Urinary bladder (tissue), 4 donors: ENCODE data around the gene NDUFV1. TPM values are rescaled to one million over a fixed set of nuclear protein-coding genes. Genes with fewer than 3 reads are reported as not detected.
"Not testable (repeated sequence)": the region's sequence is repeated elsewhere in the genome, so short reads cannot be mapped to it uniquely, and the experiment has no call there.

Source experiments
- DNase-seq: peaks from one replicate; pipeline ENCODE4 v3.0.0-alpha.2; 2015; ENCODE audit errors: extremely low spot score
- H3K27ac ChIP-seq: one replicate; pipeline ENCODE4 v1.5.1; 2013; ENCODE audit warnings: low read depth, mild to moderate bottlenecking, moderate library complexity
- H3K36me3 ChIP-seq: one replicate; pipeline ENCODE4 v1.6.1; 2013; ENCODE audit warnings: mild to moderate bottlenecking, moderate library complexity; ENCODE audit not compliant: insufficient read depth
- H3K4me1 ChIP-seq: one replicate; pipeline ENCODE4 v1.6.1; 2013; ENCODE audit warnings: mild to moderate bottlenecking, moderate library complexity; ENCODE audit not compliant: insufficient read depth
- H3K4me3 ChIP-seq: one replicate; pipeline ENCODE4 v1.5.1; 2013; ENCODE audit warnings: low read depth, low read length
- WGBS: extraction: QIAGEN DNeasy Blood & Tissue Kit; methylation state at CpG from one replicate; pipeline ENCODE4 v1.1.7; 2013; 5-methylcytosine and 5-hydroxymethylcytosine counted together
- polyA plus RNA-seq: library from polyadenylated mRNA; stranded (reverse); fragments of 200-250 nt; gene quantifications from one replicate; pipeline ENCODE4 v1.2.3, GENCODE V29; 2013
- total RNA-seq: library from RNA; depleted of rRNA; stranded (reverse); fragments of >200 nt; gene quantifications from one replicate; pipeline ENCODE4 v1.2.3, GENCODE V29; 2014
- donor health status: healthy with polysubstance abuse.
- donor health status: healthy.

Gene NDUFV1
- total and polyA plus RNA-seq, 2 donors = 103 to 161 TPM

- H3K36me3 ChIP-seq = no peaks in the 10 kb centered on the region
- H3K27ac ChIP-seq = peak overlapping the region; percentile 83
- H3K4me1 ChIP-seq = no peaks in the 10 kb centered on the region
- DNase-seq = no peak
- H3K4me3 ChIP-seq = peak overlapping the region; percentile 49
- WGBS = 56% methylated on average over 16 of the region's 16 CpGs
Measured at GRCh38 chr11:67630943-67631331, 24.2 kb downstream of the NDUFV1 start.

DNA sequence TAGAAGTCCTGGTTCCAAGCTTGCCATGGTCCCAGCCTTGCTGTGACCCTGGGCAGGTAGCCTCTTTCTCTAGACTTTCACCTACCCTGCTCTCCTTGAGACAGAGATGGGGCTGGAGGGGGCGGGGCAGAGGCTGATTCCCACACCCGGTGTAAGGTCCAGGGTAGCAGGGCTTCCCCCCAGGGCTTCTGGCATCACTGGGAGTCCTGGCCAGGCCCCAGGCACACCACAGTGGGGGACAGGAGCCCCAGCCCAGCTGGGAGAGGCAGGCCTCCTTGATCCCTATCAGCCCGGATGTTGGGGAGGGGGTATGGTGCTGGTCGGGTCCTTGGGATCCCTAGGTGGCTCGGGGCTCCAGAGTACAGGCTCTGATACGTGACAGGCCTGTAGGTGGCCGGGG lies 24.7 kb downstream of the NDUFV1 start:
- Histone ChIP-seq H3K27ac (no peak overlapping the region), H3K4me3 (no peak overlapping the region), H3K36me3 (no peaks in the 10 kb centered on the region), H3K4me1 (no peaks in the 10 kb centered on the region)
- no peak for DNase-seq
- 79% methylated on average over 7 of the region's 7 CpGs for WGBS

DNA sequence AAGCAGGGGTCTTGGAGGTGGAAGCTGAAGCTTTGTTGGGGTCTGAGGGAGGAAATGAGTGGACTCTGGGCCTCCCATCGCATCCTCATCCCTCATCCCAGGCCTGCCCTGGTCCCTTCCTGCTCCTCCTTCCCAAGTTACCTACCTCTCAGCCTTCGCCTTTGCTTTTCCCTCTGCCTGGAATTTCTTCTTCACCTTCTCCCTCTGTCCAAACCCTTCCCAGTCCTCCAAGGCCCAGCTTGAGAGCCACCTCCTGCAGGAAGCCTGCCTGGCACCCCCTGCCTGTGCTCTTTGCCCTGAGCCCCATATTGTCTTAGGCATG lies 25.1 kb downstream of the NDUFV1 start:
- Histone ChIP-seq H3K4me1 (no peaks in the 10 kb centered on the region), H3K27ac (no peak overlapping the region), H3K36me3 (no peaks in the 10 kb centered on the region), H3K4me3 (no peak overlapping the region)
- WGBS = 98% methylated on average over 2 of the region's 2 CpGs
- DNase-seq = no peak

DNA sequence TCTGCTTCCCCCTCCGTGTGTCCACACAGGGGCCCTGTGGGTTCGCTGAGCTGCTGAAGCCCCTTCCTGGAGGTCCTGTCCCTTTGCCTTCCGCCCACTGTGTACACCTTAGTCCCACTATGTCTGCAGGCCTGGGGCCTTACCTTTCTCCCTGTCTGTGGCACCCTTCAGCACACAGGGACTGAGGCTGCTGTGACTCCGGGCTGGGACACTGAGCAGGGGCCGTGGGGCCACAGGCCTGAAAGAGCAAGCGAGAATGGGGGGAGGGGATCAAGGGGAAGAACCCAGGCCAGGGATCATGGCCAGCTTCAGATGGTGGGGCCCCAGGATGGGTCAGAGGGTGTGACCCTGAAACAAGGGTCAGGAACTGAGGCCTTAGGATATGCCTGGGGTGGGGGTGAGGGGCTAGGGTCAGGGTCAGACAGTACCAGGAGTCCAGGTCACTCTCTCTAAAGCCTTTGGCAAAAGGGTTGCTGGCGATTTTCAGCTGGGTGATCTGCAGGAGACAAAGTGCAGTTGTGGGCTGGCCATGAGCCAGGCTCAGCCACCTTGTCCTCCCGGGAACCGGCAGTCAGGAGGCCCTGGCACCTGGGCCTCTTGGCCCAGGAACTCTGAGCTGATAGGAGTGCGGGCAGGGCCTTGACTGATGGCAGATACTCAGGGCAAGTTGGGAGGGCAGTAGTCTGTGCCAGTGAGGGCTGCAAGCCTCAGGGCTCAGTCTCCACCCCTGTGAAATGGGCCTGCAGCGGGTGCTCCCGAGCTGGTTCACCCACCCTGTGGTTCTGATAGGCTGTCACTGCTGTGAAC lies 25.6 kb downstream of the NDUFV1 start:
- Histone ChIP-seq H3K27ac (no peak overlapping the region), H3K36me3 (no peaks in the 10 kb centered on the region), H3K4me1 (no peaks in the 10 kb centered on the region), H3K4me3 (no peak overlapping the region)
- no peak for DNase-seq
- 84% methylated on average over 12 of the region's 12 CpGs for WGBS

DNA sequence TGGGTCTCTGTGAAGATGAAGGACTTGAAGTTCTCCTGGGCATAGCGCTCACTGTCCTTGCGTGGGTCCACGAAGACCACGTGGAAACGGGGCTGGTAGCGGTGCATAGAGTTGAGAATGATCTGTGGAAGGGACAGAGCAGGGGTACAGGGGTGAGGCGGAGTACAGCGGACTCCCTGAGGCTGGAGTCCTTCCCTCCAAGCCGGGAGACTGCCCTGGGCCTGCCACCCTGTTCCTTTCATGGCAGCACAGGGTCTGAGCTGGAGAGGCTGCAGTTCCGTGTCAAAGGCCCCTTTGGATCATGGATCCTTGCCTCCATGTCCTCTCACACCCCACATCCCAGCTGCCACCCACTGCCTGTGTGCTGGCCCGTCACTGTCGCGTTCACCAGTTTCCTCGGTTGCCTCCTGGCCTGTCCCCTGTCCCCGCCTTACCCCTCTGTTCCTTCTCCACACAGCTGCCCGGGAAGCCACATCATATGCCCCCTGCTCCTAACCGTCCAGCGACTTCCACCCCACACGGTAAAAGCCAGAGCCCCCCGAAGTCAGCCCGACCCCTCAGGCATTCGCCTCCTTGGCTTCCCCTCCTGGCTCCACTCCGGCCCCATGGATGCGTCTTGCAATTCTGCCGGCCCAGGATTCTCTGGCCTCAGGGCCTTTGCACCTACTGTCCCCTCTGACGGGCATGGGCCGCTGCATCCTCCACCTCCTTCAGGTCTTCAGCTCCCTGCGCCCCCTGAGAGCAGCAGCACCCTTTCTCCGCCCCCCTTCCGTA lies 26.4 kb downstream of the NDUFV1 start:
- no peak overlapping the region for H3K27ac ChIP-seq
- no peaks in the 10 kb centered on the region for H3K4me1 ChIP-seq
- DNase-seq = no peak
- H3K4me3 ChIP-seq = no peak overlapping the region
- no peaks in the 10 kb centered on the region for H3K36me3 ChIP-seq
- WGBS = 94% methylated on average over 30 of the region's 30 CpGs

DNA sequence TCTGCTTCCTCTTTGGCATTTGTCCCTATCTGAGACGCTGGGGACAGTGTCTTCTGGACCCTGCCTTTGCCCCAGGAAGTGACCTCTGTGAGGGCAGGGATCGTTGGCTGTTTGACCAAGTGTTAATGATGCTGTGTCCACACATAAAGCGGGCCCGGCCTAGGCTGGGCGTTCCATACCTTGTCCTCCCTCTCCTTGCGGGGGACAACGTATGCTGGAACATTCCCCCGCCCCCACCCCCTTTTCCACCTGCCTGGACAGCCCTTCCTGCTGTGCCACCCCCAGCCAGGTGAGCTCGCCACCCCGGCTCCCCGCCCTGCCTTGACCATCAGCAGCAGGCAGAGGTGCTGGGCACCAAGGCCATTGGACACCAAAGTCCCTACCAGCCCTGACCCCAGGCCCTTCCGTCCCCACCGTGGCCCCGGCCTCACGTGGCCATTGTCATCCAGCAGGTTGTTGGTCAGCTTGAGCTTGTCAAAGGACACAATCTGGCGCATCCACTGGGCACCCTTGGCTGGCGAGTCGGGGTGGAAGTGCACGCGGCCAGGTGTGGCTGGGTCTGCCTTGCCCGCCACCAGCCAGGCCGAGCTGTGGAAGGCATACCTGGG lies 27.1 kb downstream of the NDUFV1 start:
- H3K4me3 ChIP-seq = no peak overlapping the region
- WGBS = 81% methylated on average over 22 of the region's 22 CpGs
- no peak overlapping the region for H3K27ac ChIP-seq
- H3K36me3 ChIP-seq = no peaks in the 10 kb centered on the region
- H3K4me1 ChIP-seq = no peaks in the 10 kb centered on the region
- no peak for DNase-seq

DNA sequence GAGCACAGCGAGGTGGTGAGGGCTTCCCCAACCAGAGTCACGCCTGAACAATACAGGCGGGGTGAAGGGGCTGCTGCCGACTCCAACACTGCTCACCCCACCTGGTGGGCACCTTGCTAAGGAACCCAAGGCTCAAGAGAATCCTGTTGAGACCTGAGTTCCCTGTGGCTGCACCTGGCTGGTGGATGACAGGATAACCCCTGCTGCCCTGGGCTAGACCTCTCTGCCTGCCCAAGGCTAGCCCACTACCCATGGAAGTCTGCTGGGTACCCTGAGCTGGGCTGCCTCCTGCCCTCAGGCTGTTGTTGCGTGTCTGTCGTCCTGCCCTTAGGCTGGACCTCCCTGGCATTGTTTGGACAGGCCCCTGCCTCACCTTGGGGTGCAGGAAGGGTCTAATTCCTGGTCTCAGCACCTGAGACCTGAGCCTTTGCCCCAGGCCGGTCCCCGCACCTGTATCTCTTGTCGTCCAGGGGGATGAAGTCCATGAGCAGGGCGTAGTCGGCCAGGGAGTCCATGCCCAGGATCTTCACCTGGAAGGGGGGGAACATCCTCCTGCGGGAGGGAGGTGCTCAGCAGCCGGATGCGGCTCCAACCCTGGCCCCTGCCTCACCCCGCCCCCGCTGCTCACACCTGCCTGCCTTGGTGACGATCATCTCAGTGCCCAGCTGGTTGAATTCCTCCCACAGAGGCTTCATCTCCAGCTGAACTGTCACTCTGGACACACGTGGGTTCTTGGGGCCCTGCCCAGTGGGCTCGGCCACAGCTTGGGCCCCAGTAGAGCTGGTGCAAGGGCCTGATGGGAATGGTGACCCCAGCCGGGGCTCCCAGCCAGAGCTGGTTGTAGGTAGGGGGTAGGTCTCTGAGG lies 27.9 kb downstream of the NDUFV1 start:
- no peak for DNase-seq
- no peak overlapping the region for H3K27ac ChIP-seq
- H3K4me3 ChIP-seq = no peak overlapping the region
- no peaks in the 10 kb centered on the region for H3K36me3 ChIP-seq
- 80% methylated on average over 20 of the region's 20 CpGs for WGBS
- H3K4me1 ChIP-seq = no peaks in the 10 kb centered on the region

DNA sequence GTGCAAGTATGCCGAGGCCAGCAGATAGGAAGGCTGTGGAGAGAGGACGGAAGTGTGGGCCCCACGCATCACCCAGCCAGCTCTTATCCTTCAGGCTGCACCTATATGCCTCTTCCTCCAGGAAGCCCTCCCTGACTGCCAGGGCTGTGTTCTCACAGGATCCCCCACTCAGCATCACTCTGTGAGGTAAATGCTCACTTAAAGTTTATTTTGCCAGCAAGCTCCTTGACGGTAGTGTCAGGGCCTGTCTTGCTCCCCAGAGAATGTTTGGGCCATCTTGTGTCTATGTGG lies 28.4 kb downstream of the NDUFV1 start:
- no peaks in the 10 kb centered on the region for H3K4me1 ChIP-seq
- H3K36me3 ChIP-seq = no peaks in the 10 kb centered on the region
- H3K4me3 ChIP-seq = no peak overlapping the region
- DNase-seq = no peak
- no peak overlapping the region for H3K27ac ChIP-seq
- 86% methylated on average over 4 of the region's 4 CpGs for WGBS

DNA sequence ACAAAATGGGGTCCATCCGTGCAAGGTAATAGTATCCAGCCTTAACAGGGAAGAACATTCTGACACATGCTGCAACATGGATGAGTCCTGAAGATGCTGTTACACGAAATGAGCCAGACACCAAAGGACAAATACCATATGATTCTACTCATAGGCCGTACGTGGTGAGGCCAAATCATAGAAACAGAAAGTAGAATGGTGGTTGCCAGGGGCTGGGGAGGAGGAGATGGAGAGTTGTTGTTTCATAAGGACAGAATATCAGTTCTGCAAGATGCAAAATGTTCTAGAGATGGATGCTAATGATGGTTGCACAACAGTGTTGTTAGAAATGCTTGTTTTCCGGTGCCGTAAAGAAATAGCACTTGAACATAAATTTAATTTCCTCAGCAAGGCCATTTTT lies 30.2 kb downstream of the NDUFV1 start:
- Histone ChIP-seq H3K4me3 (no peak overlapping the region), H3K36me3 (no peaks in the 10 kb centered on the region), H3K27ac (no peak overlapping the region), H3K4me1 (no peaks in the 10 kb centered on the region)
- no peak for DNase-seq
- WGBS = 76% methylated on average over 6 of the region's 6 CpGs

GRCh38 chr11:67637441-67637840 lies 30.7 kb downstream of the NDUFV1 start:
- not testable (repeated sequence) for H3K4me1 ChIP-seq, H3K4me3 ChIP-seq, H3K36me3 ChIP-seq, H3K27ac ChIP-seq, DNase-seq
- WGBS = 84% methylated on average over 3 of the region's 3 CpGs

GRCh38 chr11:67638535-67639437 lies 32.0 kb downstream of the NDUFV1 start:
- Histone ChIP-seq H3K4me1 (no peaks in the 10 kb centered on the region), H3K36me3 (no peaks in the 10 kb centered on the region), H3K4me3 (no peak overlapping the region), H3K27ac (no peak overlapping the region)
- WGBS = 85% methylated on average over 24 of the region's 24 CpGs
- no peak for DNase-seq

- 83% methylated on average over 18 of the region's 18 CpGs for WGBS
- DNase-seq = no peak
- no peaks in the 10 kb centered on the region for H3K36me3 ChIP-seq
- no peak within 1 kb of the TSS for H3K27ac ChIP-seq
- H3K4me1 ChIP-seq = no peaks in the 10 kb centered on the region
- no peak within 1 kb of the TSS for H3K4me3 ChIP-seq
Measured at GRCh38 chr11:67639438-67639859, 32.7 kb downstream of the NDUFV1 start, which contains the start of gene TBX10. TBX10 (minus strand) TSS chr11:67639763; CDS start chr11:67639472, 291 bp downstream.
